Erythroblast (primary cell): Measurements from ENCODE around the gene ADARB1.

Experiments used
- GATA1 ChIP-seq: IDR thresholded peaks from 2 replicates; pipeline ENCODE4 v1.6.1; 2011; ENCODE audit warnings: low read depth, mild to moderate bottlenecking, control low read depth, low read length, moderate library complexity
- POLR2A ChIP-seq: IDR thresholded peaks from 2 replicates; pipeline ENCODE4 v1.6.1; 2011; ENCODE audit warnings: mild to moderate bottlenecking, low read length

- TF ChIP-seq POLR2A (no peak), GATA1 (no peak)
These were observed 15.6 kb downstream of the ADARB1 start for GRCh38 chr21:45089964-45090363.
